IPS-15b (cell line): Measurements from ENCODE around the gene MRM1.

Source experiments
- H3K27me3 ChIP-seq: one replicate; pipeline ENCODE4 v1.6.1; 2013; ENCODE audit warnings: low read length; ENCODE audit not compliant: control insufficient read depth, insufficient read depth
- H3K36me3 ChIP-seq: one replicate; pipeline ENCODE4 v1.6.1; 2013; ENCODE audit warnings: low read length; ENCODE audit not compliant: control insufficient read depth, insufficient read depth
- H3K4me1 ChIP-seq: one replicate; pipeline ENCODE4 v1.6.1; 2013; ENCODE audit warnings: mild to moderate bottlenecking, low read length; ENCODE audit not compliant: control insufficient read depth, insufficient read depth
- H3K4me3 ChIP-seq: one replicate; pipeline ENCODE4 v1.5.1; 2013; ENCODE audit warnings: low read depth, low read length
- H3K9ac ChIP-seq: one replicate; pipeline ENCODE4 v1.6.1; 2013; ENCODE audit warnings: low read depth, mild to moderate bottlenecking, low read length
- H3K9me3 ChIP-seq: one replicate; pipeline ENCODE4 v1.6.1; 2013; ENCODE audit warnings: mild to moderate bottlenecking, low read length; ENCODE audit not compliant: control insufficient read depth, insufficient read depth

Gene MRM1

GRCh38 chr17:36640836-36641235 lies 39.5 kb downstream of the MRM1 start:
- Histone ChIP-seq H3K9me3 (no peaks in the 10 kb centered on the region), H3K27me3 (peaks cover 64% of the 10 kb centered on the region), H3K4me3 (peak overlapping the region; percentile 65), H3K9ac (no peak overlapping the region), H3K4me1 (peaks cover 2% of the 10 kb centered on the region), H3K36me3 (peaks cover 2% of the 10 kb centered on the region)

GRCh38 chr17:36641331-36641876 lies 40.0 kb downstream of the MRM1 start:
- no peak overlapping the region for H3K9ac ChIP-seq
- H3K9me3 ChIP-seq = no peaks in the 10 kb centered on the region
- H3K27me3 ChIP-seq = peaks cover 64% of the 10 kb centered on the region
- H3K36me3 ChIP-seq = peaks cover 2% of the 10 kb centered on the region
- peak overlapping the region; percentile 65 for H3K4me3 ChIP-seq
- H3K4me1 ChIP-seq = peaks cover 2% of the 10 kb centered on the region

- Histone ChIP-seq H3K36me3 (peaks cover 2% of the 10 kb centered on the region), H3K9me3 (no peaks in the 10 kb centered on the region), H3K9ac (no peak overlapping the region), H3K4me3 (peak overlapping the region; percentile 65), H3K27me3 (peaks cover 64% of the 10 kb centered on the region), H3K4me1 (peaks cover 2% of the 10 kb centered on the region)
Observed at GRCh38 chr17:36641877-36642845, 40.8 kb downstream of the MRM1 start.

- H3K9ac ChIP-seq = no peak overlapping the region
- H3K36me3 ChIP-seq = no peaks in the 10 kb centered on the region
- peaks cover 2% of the 10 kb centered on the region for H3K4me1 ChIP-seq
- H3K4me3 ChIP-seq = peak overlapping the region; percentile 65
- peaks cover 58% of the 10 kb centered on the region for H3K27me3 ChIP-seq
- no peaks in the 10 kb centered on the region for H3K9me3 ChIP-seq
Observed at GRCh38 chr17:36643086-36643685, 41.8 kb downstream of the MRM1 start.

- Histone ChIP-seq H3K27me3 (peaks cover 49% of the 10 kb centered on the region), H3K9ac (no peak overlapping the region), H3K4me3 (no peak overlapping the region), H3K9me3 (no peaks in the 10 kb centered on the region), H3K36me3 (no peaks in the 10 kb centered on the region), H3K4me1 (peaks cover 2% of the 10 kb centered on the region)
Observed at GRCh38 chr17:36645422-36645821, 44.0 kb downstream of the MRM1 start.

- H3K9ac ChIP-seq = no peak overlapping the region
- H3K27me3 ChIP-seq = peaks cover 27% of the 10 kb centered on the region
- H3K4me3 ChIP-seq = no peak overlapping the region
- H3K36me3 ChIP-seq = no peaks in the 10 kb centered on the region
- H3K9me3 ChIP-seq = no peaks in the 10 kb centered on the region
- peaks cover 2% of the 10 kb centered on the region for H3K4me1 ChIP-seq
Observed at GRCh38 chr17:36647636-36648035, 46.3 kb downstream of the MRM1 start.

GRCh38 chr17:36650096-36650775 lies 48.9 kb downstream of the MRM1 start:
- H3K4me1 ChIP-seq = peaks cover 2% of the 10 kb centered on the region
- H3K9me3 ChIP-seq = no peaks in the 10 kb centered on the region
- peaks cover 6% of the 10 kb centered on the region for H3K27me3 ChIP-seq
- H3K36me3 ChIP-seq = no peaks in the 10 kb centered on the region
- H3K4me3 ChIP-seq = no peak overlapping the region
- no peak overlapping the region for H3K9ac ChIP-seq

GRCh38 chr17:36653374-36653773 lies 52.0 kb downstream of the MRM1 start:
- Histone ChIP-seq H3K4me1 (peaks cover 4% of the 10 kb centered on the region), H3K9ac (no peak overlapping the region), H3K4me3 (no peak overlapping the region), H3K9me3 (no peaks in the 10 kb centered on the region), H3K36me3 (no peaks in the 10 kb centered on the region), H3K27me3 (peaks cover 21% of the 10 kb centered on the region)

GRCh38 chr17:36653856-36654255 lies 52.5 kb downstream of the MRM1 start:
- Histone ChIP-seq H3K4me1 (peaks cover 4% of the 10 kb centered on the region), H3K27me3 (peaks cover 21% of the 10 kb centered on the region), H3K36me3 (no peaks in the 10 kb centered on the region), H3K4me3 (no peak overlapping the region), H3K9me3 (no peaks in the 10 kb centered on the region), H3K9ac (no peak overlapping the region)

- H3K4me3 ChIP-seq = no peak overlapping the region
- H3K36me3 ChIP-seq = no peaks in the 10 kb centered on the region
- H3K4me1 ChIP-seq = peaks cover 2% of the 10 kb centered on the region
- H3K9me3 ChIP-seq = no peaks in the 10 kb centered on the region
- peaks cover 21% of the 10 kb centered on the region for H3K27me3 ChIP-seq
- H3K9ac ChIP-seq = no peak overlapping the region
Observed at GRCh38 chr17:36655726-36656125, 54.3 kb downstream of the MRM1 start.

- peak overlapping the region; percentile 69 for H3K4me3 ChIP-seq
- H3K9me3 ChIP-seq = no peaks in the 10 kb centered on the region
Observed at GRCh38 chr17:36657390-36657762, 56.0 kb downstream of the MRM1 start.

More at GRCh38 chr17:36657390-36657762, 56.0 kb downstream of the MRM1 start:
- Histone ChIP-seq H3K9ac (no peak overlapping the region), H3K4me1 (peaks cover 2% of the 10 kb centered on the region), H3K36me3 (no peaks in the 10 kb centered on the region), H3K27me3 (peaks cover 21% of the 10 kb centered on the region)
